Muscle of back (tissue), 11 donors: ENCODE results near the gene COL18A1. TPM values are rescaled to one million over a fixed set of nuclear protein-coding genes. Genes with fewer than 3 reads are reported as not detected.

ENCODE experiments used
- DNase-seq, 3 donors: peaks; one replicate each; pipeline versions ENCODE4 v3.0.0 to v3.0.0-alpha.2; 2013
- polyA plus RNA-seq, 10 donors: library from polyadenylated mRNA; unstranded; fragments of 120-200 nt; gene quantifications; one replicate each; pipeline ENCODE4 v1.2.1, GENCODE V29; 2013; ENCODE audit not compliant: insufficient read length in 10 of 10

The COL18A1 gene
- polyA plus RNA-seq, 10 donors, result 53.7 to 116 (median 71.4) TPM

- DNase-seq, result no peak
Measured at GRCh38 chr21:45504516-45505415, 99.8 kb downstream of the COL18A1 start.

DNA sequence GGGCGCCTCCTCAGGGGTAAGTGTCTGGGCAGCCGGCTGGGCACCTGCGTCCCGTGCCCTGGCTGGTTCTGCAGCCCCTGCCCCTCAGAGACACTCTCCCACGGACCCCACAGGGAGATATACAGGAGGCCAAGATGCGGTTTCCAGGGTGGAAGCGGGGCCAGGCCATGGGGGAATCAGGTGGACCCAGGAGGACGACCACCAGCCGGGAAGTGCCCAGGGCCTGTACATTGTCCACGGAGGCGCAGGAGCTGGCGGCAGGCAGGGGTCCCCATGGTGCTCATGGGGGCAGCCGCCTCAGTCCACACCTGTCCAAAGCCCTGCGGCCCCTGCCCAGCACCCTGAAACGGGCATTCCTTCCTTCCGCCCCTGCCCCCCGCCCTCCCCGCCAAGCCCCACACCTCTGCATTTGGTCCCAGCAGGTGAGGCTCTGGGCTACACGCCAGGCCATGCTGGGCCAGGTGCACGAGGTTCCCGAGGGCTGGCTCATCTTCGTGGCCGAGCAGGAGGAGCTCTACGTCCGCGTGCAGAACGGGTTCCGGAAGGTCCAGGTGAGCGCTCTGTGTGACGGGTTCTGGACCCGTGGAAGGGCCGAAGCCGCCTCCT, 100.6 kb downstream of the COL18A1 start:
- DNase-seq, result no peak

GRCh38 chr21:45506241-45506817, 101.4 kb downstream of the COL18A1 start:
- no peak for DNase-seq

GRCh38 chr21:45506836-45507522, 102.0 kb downstream of the COL18A1 start:
- no peak for DNase-seq

DNA sequence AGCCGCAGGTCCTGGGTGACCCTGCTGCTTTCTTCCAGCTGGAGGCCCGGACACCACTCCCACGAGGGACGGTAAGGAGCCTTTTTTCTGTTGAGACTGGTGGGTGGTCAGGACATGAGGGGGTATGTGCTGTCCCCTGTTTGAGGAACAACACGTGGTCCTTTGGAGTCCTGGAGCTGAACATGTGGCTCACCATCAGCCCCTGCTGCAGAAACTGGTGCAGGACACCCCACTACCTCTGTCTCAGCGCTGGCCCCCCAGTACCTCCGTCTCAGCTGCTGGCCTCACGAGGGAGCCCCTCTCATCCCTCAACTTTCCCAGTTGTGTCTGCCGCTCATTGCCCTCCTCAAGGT, 102.5 kb downstream of the COL18A1 start:
- DNase-seq, result no peak

- no peak for DNase-seq
Measured at GRCh38 chr21:45507888-45508508, 103.0 kb downstream of the COL18A1 start.

GRCh38 chr21:45508607-45509565, 103.9 kb downstream of the COL18A1 start:
- DNase-seq, result no peak

DNA sequence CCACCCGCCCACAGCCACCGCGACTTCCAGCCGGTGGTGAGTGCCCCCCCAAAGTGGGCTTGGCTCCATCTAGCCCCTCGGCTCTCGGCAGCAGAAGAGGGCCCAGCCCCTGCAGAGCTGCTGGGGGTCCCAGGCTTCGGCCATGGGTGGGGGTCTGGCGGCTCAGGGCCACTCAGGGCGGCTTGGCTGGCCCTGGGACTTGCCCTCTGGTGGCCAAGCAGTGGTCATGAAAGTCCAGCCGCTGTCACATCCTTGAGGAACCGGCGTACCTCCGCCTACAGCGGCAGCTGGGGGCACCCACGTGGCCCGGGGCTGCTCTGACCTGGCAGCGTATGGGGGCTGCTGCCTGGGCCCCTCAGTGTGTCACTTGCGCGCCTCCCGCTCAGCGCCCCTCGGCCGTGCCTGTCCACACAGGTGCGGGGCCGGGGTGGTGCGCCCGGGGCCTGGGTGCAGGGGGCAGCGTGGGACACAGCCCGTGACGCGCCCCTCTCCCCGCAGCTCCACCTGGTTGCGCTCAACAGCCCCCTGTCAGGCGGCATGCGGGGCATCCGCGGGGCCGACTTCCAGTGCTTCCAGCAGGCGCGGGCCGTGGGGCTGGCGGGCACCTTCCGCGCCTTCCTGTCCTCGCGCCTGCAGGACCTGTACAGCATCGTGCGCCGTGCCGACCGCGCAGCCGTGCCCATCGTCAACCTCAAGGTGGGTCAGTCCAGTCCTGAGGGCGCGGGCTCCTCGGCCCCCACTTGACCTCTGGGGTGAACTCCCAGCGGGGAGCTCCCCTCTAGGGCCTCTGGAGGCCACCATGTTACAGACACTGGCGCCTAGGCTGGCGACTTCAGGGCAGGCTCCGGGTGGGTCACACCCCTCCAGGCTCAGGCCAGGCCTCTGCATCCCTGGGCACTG, 104.9 kb downstream of the COL18A1 start:
- DNase-seq, result no peak

GRCh38 chr21:45510466-45510955, 105.5 kb downstream of the COL18A1 start:
- no peak for DNase-seq

DNA sequence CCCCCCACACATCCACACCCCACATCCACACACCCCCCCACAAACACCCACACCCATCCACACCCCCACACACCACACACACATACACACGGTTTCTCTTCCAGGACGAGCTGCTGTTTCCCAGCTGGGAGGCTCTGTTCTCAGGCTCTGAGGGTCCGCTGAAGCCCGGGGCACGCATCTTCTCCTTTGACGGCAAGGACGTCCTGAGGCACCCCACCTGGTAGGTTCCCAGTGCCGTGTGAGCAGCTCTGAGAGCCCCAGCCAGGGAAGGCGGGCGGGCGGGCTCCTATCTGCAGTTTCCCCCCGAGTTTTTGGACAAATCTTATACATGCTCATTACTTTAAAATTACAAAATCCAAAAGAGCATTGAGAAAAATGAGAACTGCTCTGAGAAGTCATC, 106.0 kb downstream of the COL18A1 start:
- no peak for DNase-seq

DNA sequence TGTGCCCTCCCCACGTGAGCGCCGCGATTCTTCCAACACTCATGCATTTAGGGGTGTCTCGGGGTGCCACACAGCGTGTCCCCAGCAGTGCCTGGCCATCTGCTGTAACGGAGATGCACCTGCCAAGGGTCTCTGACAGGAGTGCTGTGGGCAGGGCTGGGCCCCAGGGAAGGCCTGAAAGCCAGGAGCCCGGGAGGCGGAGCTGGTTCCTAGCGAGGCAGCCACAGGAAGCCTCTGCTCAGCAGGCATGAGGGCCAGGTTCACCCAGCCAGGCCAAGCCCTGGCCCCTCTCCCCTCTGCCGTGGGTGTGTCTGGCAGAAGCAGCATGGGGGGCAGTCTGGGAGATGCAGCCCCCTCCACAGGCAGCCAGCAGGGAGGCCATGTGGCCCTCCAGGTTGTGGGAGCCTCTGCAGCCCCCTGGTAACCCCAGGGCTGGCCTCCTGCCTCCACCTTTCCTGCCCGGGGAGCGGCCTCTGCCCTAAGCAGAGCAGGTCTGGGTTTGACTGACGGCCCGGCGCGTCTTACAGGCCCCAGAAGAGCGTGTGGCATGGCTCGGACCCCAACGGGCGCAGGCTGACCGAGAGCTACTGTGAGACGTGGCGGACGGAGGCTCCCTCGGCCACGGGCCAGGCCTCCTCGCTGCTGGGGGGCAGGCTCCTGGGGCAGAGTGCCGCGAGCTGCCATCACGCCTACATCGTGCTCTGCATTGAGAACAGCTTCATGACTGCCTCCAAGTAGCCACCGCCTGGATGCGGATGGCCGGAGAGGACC, 106.9 kb downstream of the COL18A1 start:
- no peak for DNase-seq

DNA sequence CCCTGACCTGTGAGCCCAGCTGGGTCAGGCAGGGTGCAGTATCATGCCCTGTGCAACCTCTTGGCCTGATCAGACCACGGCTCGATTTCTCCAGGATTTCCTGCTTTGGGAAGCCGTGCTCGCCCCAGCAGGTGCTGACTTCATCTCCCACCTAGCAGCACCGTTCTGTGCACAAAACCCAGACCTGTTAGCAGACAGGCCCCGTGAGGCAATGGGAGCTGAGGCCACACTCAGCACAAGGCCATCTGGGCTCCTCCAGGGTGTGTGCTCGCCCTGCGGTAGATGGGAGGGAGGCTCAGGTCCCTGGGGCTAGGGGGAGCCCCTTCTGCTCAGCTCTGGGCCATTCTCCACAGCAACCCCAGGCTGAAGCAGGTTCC, 107.6 kb downstream of the COL18A1 start:
- no peak for DNase-seq

GRCh38 chr21:45513003-45513717, 108.2 kb downstream of the COL18A1 start:
- no peak for DNase-seq

DNA sequence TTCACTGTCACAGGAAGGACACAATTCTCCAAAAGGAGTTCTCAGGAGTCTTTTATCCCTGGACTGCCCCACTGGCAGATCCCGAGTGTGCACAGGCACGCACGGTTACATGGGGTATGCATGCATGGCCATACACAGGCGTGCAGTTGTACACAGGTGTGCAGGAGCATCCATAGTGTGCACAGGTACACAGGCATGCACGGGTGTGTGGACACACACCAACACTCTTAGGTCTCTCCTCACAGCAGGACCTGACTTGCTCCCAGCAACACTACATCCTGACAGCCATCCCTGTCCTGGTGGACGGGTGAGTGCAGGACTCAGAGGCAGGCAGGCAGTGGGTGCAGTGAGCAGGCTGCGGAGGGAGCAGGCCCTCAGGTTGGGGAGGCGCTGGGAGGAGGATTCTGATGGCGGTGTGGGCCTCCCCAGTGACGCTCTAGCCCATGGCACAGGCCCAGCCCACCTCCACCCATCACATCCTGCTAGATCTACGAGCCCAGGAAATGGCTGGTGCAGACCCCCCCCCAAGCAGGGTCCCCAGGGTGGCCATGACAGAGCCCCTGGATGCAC, 108.9 kb downstream of the COL18A1 start:
- no peak for DNase-seq

GRCh38 chr21:45514311-45515021, 109.5 kb downstream of the COL18A1 start:
- no peak for DNase-seq

- no peak for DNase-seq
Measured at GRCh38 chr21:45515241-45516061, 110.5 kb downstream of the COL18A1 start.
